Nephron (organoid): ENCODE results near the gene LGALS8.
"Not testable (repeated sequence)": the region's sequence is repeated elsewhere in the genome, so short reads cannot be mapped to it uniquely, and the experiment has no call there.

Experiments used
- H3K27ac Mint-ChIP-seq, 3 experiments: 2 replicates each; pipeline ENCODE4 v1.8.0; 2020; ENCODE audit warnings: mixed read lengths in 3 of 3, mild to moderate bottlenecking in 2 of 3, moderate library complexity in 1 of 3
- H3K27me3 Mint-ChIP-seq: 2 replicates; pipeline ENCODE4 v1.8.0; 2021; ENCODE audit warnings: low read depth, mild to moderate bottlenecking, moderate library complexity, mixed read lengths
- H3K36me3 Mint-ChIP-seq: 2 replicates; pipeline ENCODE4 v1.8.0; 2020; ENCODE audit warnings: low read depth, mixed read lengths
- H3K4me1 Mint-ChIP-seq: 2 replicates; pipeline ENCODE4 v1.8.0; 2020; ENCODE audit warnings: mixed read lengths
- H3K4me3 Mint-ChIP-seq, 3 experiments: 2 replicates each; pipeline ENCODE4 v1.8.0; 2020; ENCODE audit warnings: mild to moderate bottlenecking in 3 of 3, mixed read lengths in 3 of 3, moderate library complexity in 2 of 3
- H3K9me3 Mint-ChIP-seq: 2 replicates; pipeline ENCODE4 v1.8.0; 2020; ENCODE audit warnings: mixed read lengths
- TF ChIP-seq, protein P1 (sequence below), 3 experiments: fragments of 200-600 bp; sonication (generic); IDR thresholded peaks; one replicate each; pipeline ENCODE4 v1.5.0; 2021; ENCODE audit warnings: antibody characterized with exemption in 3 of 3; ENCODE audit not compliant: unreplicated experiment in 3 of 3

Gene LGALS8

DNA sequence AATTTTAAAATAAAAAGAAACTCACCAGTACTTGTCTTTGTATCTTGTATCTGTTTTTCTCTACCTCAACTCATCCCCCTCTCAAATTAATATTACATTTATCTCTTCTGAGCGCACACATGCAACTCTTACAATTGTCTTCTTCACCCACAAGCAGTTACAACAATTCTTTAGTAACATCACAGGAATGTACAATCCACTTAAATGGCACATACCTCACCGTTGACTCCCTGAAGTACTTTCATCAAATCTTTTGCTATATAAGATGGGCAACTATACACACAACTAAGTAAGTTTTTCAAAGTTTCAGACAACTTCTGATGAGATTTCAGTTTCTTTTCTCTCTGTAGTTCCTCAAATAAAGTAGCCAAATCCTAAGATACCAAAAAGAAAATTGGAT lies 52.2 kb downstream of the LGALS8 start:
- Mint-ChIP-seq H3K36me3 (peaks cover 54% of the 10 kb centered on the region), H3K27ac (no peak overlapping the region), H3K4me3 (no peak overlapping the region), H3K27me3 (no peaks in the 10 kb centered on the region), H3K4me1 (no peaks in the 10 kb centered on the region), H3K9me3 (no peaks in the 10 kb centered on the region)
- TF ChIP-seq, protein P1, sequence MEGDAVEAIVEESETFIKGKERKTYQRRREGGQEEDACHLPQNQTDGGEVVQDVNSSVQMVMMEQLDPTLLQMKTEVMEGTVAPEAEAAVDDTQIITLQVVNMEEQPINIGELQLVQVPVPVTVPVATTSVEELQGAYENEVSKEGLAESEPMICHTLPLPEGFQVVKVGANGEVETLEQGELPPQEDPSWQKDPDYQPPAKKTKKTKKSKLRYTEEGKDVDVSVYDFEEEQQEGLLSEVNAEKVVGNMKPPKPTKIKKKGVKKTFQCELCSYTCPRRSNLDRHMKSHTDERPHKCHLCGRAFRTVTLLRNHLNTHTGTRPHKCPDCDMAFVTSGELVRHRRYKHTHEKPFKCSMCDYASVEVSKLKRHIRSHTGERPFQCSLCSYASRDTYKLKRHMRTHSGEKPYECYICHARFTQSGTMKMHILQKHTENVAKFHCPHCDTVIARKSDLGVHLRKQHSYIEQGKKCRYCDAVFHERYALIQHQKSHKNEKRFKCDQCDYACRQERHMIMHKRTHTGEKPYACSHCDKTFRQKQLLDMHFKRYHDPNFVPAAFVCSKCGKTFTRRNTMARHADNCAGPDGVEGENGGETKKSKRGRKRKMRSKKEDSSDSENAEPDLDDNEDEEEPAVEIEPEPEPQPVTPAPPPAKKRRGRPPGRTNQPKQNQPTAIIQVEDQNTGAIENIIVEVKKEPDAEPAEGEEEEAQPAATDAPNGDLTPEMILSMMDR (IDR thresholded peaks at IDR 0.05; ENCODE audit: unreplicated experiment in 3 of 3): no peak

DNA sequence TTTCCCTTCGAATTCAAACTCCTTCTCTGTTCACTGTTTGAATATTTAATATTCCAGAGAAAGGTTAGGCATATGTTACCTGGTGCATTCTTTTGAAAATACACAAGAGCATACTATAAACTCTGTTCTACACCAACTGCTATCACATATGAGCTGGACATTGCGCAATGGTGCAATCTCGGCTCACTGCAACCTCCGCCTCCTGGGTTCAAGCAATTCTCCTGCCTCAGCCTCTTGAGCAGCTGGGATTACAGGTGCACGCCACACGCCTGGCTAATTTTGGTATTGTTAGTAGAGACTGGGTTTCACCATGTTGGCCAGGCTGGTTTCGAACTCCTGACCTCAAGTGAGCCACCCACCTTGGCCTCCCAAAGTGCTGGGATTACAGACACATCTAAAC lies 53.3 kb downstream of the LGALS8 start:
- H3K27ac Mint-ChIP-seq, H3K27me3 Mint-ChIP-seq, H3K4me3 Mint-ChIP-seq, H3K9me3 Mint-ChIP-seq, H3K4me1 Mint-ChIP-seq: not testable (repeated sequence)
- H3K36me3 Mint-ChIP-seq: peaks cover 59% of the 10 kb centered on the region

DNA sequence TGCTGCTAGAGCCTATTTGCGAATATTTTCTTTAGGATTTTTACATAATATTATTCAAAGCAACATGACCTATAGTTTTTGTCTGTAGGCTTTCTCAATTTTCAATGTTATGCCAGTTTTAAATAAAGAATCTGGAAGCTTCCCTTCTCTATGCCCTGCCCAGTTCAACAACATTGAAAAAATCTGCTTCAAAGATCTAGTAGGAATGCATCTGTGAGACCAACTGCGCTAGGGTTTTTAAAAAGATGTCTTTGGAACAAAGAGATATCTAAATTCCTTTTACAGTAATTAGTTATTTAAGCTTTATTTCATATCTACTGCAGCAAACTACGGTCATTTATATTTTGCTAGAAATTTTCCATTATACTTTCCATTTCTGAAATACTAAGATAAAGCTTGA lies 54.9 kb downstream of the LGALS8 start:
- H3K4me3 Mint-ChIP-seq: no peak overlapping the region
- H3K27me3 Mint-ChIP-seq: no peaks in the 10 kb centered on the region
- H3K4me1 Mint-ChIP-seq: no peaks in the 10 kb centered on the region
- H3K36me3 Mint-ChIP-seq: peaks cover 56% of the 10 kb centered on the region
- H3K27ac Mint-ChIP-seq: no peak overlapping the region
- TF ChIP-seq, protein P1 (IDR thresholded peaks at IDR 0.05; ENCODE audit: unreplicated experiment in 3 of 3): no peak
- no peaks in the 10 kb centered on the region for H3K9me3 Mint-ChIP-seq

DNA sequence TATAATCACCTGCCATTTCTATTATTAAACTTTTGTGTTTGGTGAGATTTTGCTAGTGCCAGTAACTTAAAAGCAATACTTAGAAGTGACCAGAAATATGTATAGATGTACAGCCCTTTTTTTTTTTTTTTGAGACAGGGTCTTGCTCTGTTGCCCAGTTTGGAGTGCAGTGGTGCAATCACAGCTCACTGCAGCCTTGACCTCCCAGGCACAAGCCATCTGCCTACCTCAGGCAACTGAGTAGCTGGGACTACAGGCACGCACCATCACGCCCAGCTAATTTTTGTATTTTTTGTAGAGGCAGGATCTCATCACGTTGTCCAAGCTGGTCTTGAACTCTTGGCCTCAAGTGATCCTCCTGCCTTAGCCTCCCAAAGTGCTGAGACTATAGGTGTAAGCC lies 56.6 kb downstream of the LGALS8 start:
- not testable (repeated sequence) for H3K4me1 Mint-ChIP-seq, H3K27me3 Mint-ChIP-seq, H3K9me3 Mint-ChIP-seq, H3K27ac Mint-ChIP-seq, H3K4me3 Mint-ChIP-seq
- H3K36me3 Mint-ChIP-seq: peaks cover 59% of the 10 kb centered on the region

DNA sequence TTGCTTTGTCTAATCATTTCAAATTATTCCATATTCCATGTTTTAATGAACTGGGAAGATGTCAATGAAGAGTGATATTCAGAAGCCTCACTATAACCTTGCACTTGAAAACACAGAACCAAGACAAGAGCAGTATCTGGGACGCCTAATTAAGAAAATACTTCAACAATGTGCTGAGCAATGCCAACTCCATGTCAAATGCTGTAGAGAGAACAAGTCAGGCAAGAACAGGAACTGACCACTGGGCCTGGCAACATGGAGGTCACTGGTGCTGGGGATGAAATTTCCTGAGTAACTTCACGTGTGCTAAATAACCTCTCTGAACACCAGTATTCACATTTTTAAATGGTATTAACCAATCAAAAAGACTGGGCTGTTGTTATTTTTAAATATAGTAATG lies 57.7 kb downstream of the LGALS8 start:
- Mint-ChIP-seq H3K4me3 (no peak overlapping the region), H3K27me3 (no peaks in the 10 kb centered on the region), H3K36me3 (peaks cover 59% of the 10 kb centered on the region), H3K9me3 (no peaks in the 10 kb centered on the region), H3K4me1 (no peaks in the 10 kb centered on the region), H3K27ac (no peak overlapping the region)
- TF ChIP-seq, protein P1 (IDR thresholded peaks at IDR 0.05; ENCODE audit: unreplicated experiment in 3 of 3): no peak

DNA sequence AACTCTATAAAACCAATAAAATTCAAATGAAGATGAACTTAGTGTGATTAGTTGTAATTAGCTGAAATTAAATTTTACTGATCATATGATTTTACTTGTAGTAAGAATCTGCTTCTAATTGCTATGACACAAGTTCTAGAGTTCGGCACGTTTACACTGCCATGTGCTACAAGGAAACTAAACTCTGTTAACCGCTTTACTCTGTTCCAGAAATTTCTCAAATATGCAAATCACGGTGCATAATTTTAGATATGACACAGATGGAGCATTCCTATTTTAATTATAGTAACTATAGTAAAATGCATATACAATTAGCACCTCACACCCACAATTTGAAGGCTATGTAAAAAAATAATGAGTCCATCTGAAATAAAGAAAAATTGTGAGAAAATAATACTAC lies 65.7 kb downstream of the LGALS8 start:
- H3K4me3 Mint-ChIP-seq: no peak overlapping the region
- H3K9me3 Mint-ChIP-seq: no peaks in the 10 kb centered on the region
- no peaks in the 10 kb centered on the region for H3K27me3 Mint-ChIP-seq
- no peak overlapping the region for H3K27ac Mint-ChIP-seq
- peaks cover 55% of the 10 kb centered on the region for H3K36me3 Mint-ChIP-seq
- no peaks in the 10 kb centered on the region for H3K4me1 Mint-ChIP-seq
- TF ChIP-seq, protein P1 (IDR thresholded peaks at IDR 0.05; ENCODE audit: unreplicated experiment in 3 of 3): no peak

DNA sequence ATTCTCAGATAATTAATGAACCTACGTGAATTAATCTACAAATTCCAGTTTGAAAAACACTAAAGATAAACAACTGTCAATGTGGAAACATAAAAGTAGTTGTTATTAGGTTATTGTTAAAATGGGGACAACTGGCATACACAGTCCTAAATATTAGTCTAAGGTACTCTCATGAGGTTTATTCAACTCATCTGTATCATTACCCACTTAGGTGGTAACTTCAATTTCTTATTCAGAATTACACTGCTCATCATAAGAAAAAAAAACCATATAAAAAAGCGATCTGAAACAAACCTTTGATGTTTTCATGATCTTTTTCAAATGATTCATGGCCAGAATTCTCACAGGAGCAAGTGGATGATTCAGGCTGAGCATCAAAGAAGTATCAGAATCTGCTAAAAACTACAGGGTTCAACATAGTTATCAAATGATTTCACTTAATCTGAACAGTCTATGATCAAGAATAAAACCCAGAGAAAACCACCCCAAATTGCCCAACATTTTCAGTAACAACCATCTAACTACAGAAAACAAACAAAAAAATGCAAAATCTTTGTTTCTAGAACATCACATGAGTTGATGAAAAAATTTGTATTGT lies 66.9 kb downstream of the LGALS8 start:
- Mint-ChIP-seq H3K36me3 (peaks cover 52% of the 10 kb centered on the region), H3K4me3 (no peak overlapping the region), H3K27ac (no peak overlapping the region), H3K9me3 (no peaks in the 10 kb centered on the region), H3K27me3 (no peaks in the 10 kb centered on the region), H3K4me1 (no peaks in the 10 kb centered on the region)
- TF ChIP-seq, protein P1 (IDR thresholded peaks at IDR 0.05; ENCODE audit: unreplicated experiment in 3 of 3): no peak
